NCI-H1105 (cell line): ENCODE measurements around the gene LARGE2.

ENCODE experiments used
- DNase-seq: peaks from one replicate; lab custom pipeline; 2025; lab: John Stamatoyannopoulos, UW

LARGE2 gene

GRCh38 chr11:45960387-45961095 is 38.1 kb downstream of the LARGE2 start:
- no peak for DNase-seq

GRCh38 chr11:45961751-45962240 is 39.3 kb downstream of the LARGE2 start:
- no peak for DNase-seq

- peak; percentile 84 for DNase-seq
Measured at GRCh38 chr11:45964911-45965389, 42.5 kb downstream of the LARGE2 start.

GRCh38 chr11:45967506-45967905 is 45.0 kb downstream of the LARGE2 start:
- DNase-seq = no peak

- no peak for DNase-seq
Measured at GRCh38 chr11:45968901-45969300, 46.4 kb downstream of the LARGE2 start.

- DNase-seq = no peak
Measured at GRCh38 chr11:45973601-45974000, 51.1 kb downstream of the LARGE2 start.

- no peak for DNase-seq
Measured at GRCh38 chr11:45974806-45975205, 52.4 kb downstream of the LARGE2 start.
